SK-N-SH treated with all-trans-retinoic acid at 6 μM for 48 hours (cell line): ENCODE results near the gene RBMX.
"Not testable (repeated sequence)": the region's sequence is repeated elsewhere in the genome, so short reads cannot be mapped to it uniquely, and the experiment has no call there.

ENCODE experiments used
- ATAC-seq: fragments of 200-7000 bp; cut with Tn5 transposase; 3 replicates; pipeline ENCODE4 v1.9.1; 2020; ENCODE audit warnings: mild to moderate bottlenecking, moderate library complexity
- BACH2 ChIP-seq: fragments of 250-450 bp; sonication (Bioruptor Pico); IDR thresholded peaks from 2 replicates; pipeline ENCODE4 v1.9.0; 2021; ENCODE audit warnings: mild to moderate bottlenecking, borderline replicate concordance
- CREB5 ChIP-seq: fragments of 250-450 bp; sonication (Bioruptor Pico); IDR thresholded peaks from 2 replicates; pipeline ENCODE4 v1.5.1; 2020; ENCODE audit warnings: low read depth, mild to moderate bottlenecking, moderate library complexity
- CSDC2 ChIP-seq: fragments of 250-450 bp; sonication (Bioruptor Pico); IDR thresholded peaks from 2 replicates; pipeline ENCODE4 v1.5.0; 2020; ENCODE audit warnings: mild to moderate bottlenecking, moderate library complexity
- ESRRG ChIP-seq: fragments of 250-450 bp; sonication (Bioruptor Pico); IDR thresholded peaks from 2 replicates; pipeline ENCODE4 v1.6.1; 2021; ENCODE audit warnings: mild to moderate bottlenecking
- GLIS3 ChIP-seq: fragments of 250-450 bp; sonication (Bioruptor Pico); IDR thresholded peaks from 2 replicates; pipeline ENCODE4 v1.5.0; 2020; ENCODE audit warnings: mild to moderate bottlenecking, moderate library complexity
- ISL1 ChIP-seq: fragments of 250-450 bp; sonication (Bioruptor Pico); IDR thresholded peaks from 2 replicates; pipeline ENCODE4 v2.1.2; 2022; ENCODE audit warnings: mild to moderate bottlenecking, moderate library complexity
- OSR1 ChIP-seq: fragments of 250-450 bp; sonication (Bioruptor Pico); IDR thresholded peaks from 2 replicates; pipeline ENCODE4 v1.8.0; 2022; ENCODE audit warnings: moderate library complexity, mild to moderate bottlenecking, inconsistent platforms
- POU6F1 ChIP-seq: fragments of 250-450 bp; sonication (Bioruptor Pico); IDR thresholded peaks from 2 replicates; pipeline ENCODE4 v1.8.0; 2021; ENCODE audit warnings: low read depth, mild to moderate bottlenecking, moderate library complexity, borderline replicate concordance
- PPARA ChIP-seq: fragments of 250-450 bp; sonication (Bioruptor Pico); IDR thresholded peaks from 2 replicates; pipeline ENCODE4 v1.5.0; 2020; ENCODE audit warnings: mild to moderate bottlenecking, borderline replicate concordance
- RARB ChIP-seq: fragments of 250-450 bp; sonication (Bioruptor Pico); IDR thresholded peaks from 2 replicates; pipeline ENCODE4 v1.8.0; 2021; ENCODE audit warnings: mild to moderate bottlenecking, moderate library complexity
- SNAI2 ChIP-seq: fragments of 250-450 bp; sonication (Bioruptor Pico); IDR thresholded peaks from 2 replicates; pipeline ENCODE4 v1.5.0; 2020; ENCODE audit warnings: mild to moderate bottlenecking, moderate library complexity
- TOX ChIP-seq: fragments of 250-450 bp; sonication (Bioruptor Pico); IDR thresholded peaks from 2 replicates; pipeline ENCODE4 v1.8.0; 2021; ENCODE audit warnings: mild to moderate bottlenecking, moderate library complexity, borderline replicate concordance
- ZC3H10 ChIP-seq: fragments of 250-450 bp; sonication (Bioruptor Pico); IDR thresholded peaks from 2 replicates; pipeline ENCODE4 v1.5.1; 2021; ENCODE audit warnings: mild to moderate bottlenecking, moderate library complexity
- ZFP30 ChIP-seq: fragments of 450-650 bp; formaldehyde crosslinking; IDR thresholded peaks from 2 replicates; pipeline ENCODE4 v1.5.0; 2022; ENCODE audit warnings: mild to moderate bottlenecking, moderate library complexity
- ZNF565 ChIP-seq: fragments of 450-650 bp; formaldehyde crosslinking; conservative IDR thresholded peaks from 2 replicates; pipeline ENCODE4 v1.5.0; 2020; ENCODE audit warnings: low read depth, mild to moderate bottlenecking, moderate library complexity
- ZNF70 ChIP-seq: fragments of 450-650 bp; formaldehyde crosslinking; IDR thresholded peaks from 2 replicates; pipeline ENCODE4 v1.5.0; 2020; ENCODE audit warnings: mild to moderate bottlenecking, moderate library complexity
- ZNF8 ChIP-seq: fragments of 450-650 bp; formaldehyde crosslinking; IDR thresholded peaks from 2 replicates; pipeline ENCODE4 v1.5.0; 2020; ENCODE audit warnings: mild to moderate bottlenecking, moderate library complexity
- TF ChIP-seq, protein P1 (sequence below): fragments of 250-450 bp; sonication (Bioruptor Pico); IDR thresholded peaks from 2 replicates; pipeline ENCODE4 v1.5.1; 2021; ENCODE audit warnings: mild to moderate bottlenecking, moderate library complexity
- TF ChIP-seq, protein P2 (sequence below): fragments of 250-450 bp; sonication (Bioruptor Pico); IDR thresholded peaks from 2 replicates; pipeline ENCODE4 v1.5.0; 2020; ENCODE audit warnings: mild to moderate bottlenecking, moderate library complexity
- TF ChIP-seq, protein P3 (sequence below): fragments of 250-450 bp; sonication (Bioruptor Pico); IDR thresholded peaks from 2 replicates; pipeline ENCODE4 v1.8.0; 2020; ENCODE audit warnings: mild to moderate bottlenecking, moderate library complexity, borderline replicate concordance

The RBMX gene

DNA sequence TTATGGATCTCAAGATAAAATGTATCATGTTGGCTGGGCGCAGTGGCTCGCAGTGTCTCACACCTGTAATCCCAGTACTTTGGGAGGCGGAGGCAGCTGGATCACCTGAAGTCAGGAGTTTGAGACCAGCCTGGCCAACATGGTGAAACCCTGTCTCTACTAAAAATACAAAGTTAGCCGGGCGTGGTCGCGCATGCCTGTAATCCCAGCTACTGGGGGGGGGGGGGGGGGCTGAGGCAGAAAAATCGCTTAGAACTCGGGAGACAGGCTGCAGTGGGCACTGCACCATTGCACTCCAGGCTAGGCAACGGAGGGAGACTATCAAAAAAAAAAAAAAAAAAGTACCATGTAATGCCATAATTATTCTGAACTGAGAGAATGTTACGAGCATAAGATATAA, 2.1 kb downstream of the RBMX start:
- TF ChIP-seq ZFP30 (CRISPR knock-in tag): no peak
- no peak for TF ChIP-seq ZC3H10
- TF ChIP-seq ZNF70: no peak
- no peak for TF ChIP-seq GLIS3 (CRISPR knock-in tag)
- no peak for ATAC-seq

GRCh38 chrX:136874114-136874513, 6.4 kb downstream of the RBMX start:
- ATAC-seq: not testable (repeated sequence)

- ATAC-seq: not testable (repeated sequence)
Observed at GRCh38 chrX:136873210-136873609, 7.3 kb downstream of the RBMX start.

GRCh38 chrX:136872091-136872700, 8.3 kb downstream of the RBMX start:
- TF ChIP-seq POU6F1 (no peak), TOX (no peak), ZFP30 (CRISPR knock-in tag) (no peak), ESRRG (CRISPR knock-in tag) (no peak), BACH2 (CRISPR knock-in tag) (no peak), ZC3H10 (no peak), RARB (no peak), SNAI2 (CRISPR knock-in tag) (no peak), CREB5 (CRISPR knock-in tag) (no peak), ZNF70 (no peak), OSR1 (CRISPR knock-in tag) (no peak)
- TF ChIP-seq, protein P1, sequence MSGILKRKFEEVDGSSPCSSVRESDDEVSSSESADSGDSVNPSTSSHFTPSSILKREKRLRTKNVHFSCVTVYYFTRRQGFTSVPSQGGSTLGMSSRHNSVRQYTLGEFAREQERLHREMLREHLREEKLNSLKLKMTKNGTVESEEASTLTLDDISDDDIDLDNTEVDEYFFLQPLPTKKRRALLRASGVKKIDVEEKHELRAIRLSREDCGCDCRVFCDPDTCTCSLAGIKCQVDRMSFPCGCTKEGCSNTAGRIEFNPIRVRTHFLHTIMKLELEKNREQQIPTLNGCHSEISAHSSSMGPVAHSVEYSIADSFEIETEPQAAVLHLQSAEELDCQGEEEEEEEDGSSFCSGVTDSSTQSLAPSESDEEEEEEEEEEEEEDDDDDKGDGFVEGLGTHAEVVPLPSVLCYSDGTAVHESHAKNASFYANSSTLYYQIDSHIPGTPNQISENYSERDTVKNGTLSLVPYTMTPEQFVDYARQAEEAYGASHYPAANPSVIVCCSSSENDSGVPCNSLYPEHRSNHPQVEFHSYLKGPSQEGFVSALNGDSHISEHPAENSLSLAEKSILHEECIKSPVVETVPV (CRISPR knock-in tag): no peak
- ATAC-seq: no peak

- TF ChIP-seq TOX (no peak), GLIS3 (CRISPR knock-in tag) (no peak), BACH2 (CRISPR knock-in tag) (no peak), ZNF8 (no peak), ESRRG (CRISPR knock-in tag) (no peak), ZFP30 (CRISPR knock-in tag) (no peak), ZNF565 (CRISPR knock-in tag) (no peak), OSR1 (CRISPR knock-in tag) (no peak), PPARA (CRISPR knock-in tag) (no peak), POU6F1 (no peak), SNAI2 (CRISPR knock-in tag) (no peak), RARB (no peak), CSDC2 (no peak), ISL1 (CRISPR knock-in tag) (no peak)
- TF ChIP-seq, protein P1 (CRISPR knock-in tag): no peak
- TF ChIP-seq, protein P2, sequence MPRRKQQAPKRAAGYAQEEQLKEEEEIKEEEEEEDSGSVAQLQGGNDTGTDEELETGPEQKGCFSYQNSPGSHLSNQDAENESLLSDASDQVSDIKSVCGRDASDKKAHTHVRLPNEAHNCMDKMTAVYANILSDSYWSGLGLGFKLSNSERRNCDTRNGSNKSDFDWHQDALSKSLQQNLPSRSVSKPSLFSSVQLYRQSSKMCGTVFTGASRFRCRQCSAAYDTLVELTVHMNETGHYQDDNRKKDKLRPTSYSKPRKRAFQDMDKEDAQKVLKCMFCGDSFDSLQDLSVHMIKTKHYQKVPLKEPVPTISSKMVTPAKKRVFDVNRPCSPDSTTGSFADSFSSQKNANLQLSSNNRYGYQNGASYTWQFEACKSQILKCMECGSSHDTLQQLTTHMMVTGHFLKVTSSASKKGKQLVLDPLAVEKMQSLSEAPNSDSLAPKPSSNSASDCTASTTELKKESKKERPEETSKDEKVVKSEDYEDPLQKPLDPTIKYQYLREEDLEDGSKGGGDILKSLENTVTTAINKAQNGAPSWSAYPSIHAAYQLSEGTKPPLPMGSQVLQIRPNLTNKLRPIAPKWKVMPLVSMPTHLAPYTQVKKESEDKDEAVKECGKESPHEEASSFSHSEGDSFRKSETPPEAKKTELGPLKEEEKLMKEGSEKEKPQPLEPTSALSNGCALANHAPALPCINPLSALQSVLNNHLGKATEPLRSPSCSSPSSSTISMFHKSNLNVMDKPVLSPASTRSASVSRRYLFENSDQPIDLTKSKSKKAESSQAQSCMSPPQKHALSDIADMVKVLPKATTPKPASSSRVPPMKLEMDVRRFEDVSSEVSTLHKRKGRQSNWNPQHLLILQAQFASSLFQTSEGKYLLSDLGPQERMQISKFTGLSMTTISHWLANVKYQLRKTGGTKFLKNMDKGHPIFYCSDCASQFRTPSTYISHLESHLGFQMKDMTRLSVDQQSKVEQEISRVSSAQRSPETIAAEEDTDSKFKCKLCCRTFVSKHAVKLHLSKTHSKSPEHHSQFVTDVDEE (CRISPR knock-in tag): no peak
- TF ChIP-seq, protein P3, sequence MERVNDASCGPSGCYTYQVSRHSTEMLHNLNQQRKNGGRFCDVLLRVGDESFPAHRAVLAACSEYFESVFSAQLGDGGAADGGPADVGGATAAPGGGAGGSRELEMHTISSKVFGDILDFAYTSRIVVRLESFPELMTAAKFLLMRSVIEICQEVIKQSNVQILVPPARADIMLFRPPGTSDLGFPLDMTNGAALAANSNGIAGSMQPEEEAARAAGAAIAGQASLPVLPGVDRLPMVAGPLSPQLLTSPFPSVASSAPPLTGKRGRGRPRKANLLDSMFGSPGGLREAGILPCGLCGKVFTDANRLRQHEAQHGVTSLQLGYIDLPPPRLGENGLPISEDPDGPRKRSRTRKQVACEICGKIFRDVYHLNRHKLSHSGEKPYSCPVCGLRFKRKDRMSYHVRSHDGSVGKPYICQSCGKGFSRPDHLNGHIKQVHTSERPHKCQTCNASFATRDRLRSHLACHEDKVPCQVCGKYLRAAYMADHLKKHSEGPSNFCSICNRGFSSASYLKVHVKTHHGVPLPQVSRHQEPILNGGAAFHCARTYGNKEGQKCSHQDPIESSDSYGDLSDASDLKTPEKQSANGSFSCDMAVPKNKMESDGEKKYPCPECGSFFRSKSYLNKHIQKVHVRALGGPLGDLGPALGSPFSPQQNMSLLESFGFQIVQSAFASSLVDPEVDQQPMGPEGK (CRISPR knock-in tag): no peak
- TF ChIP-seq, all 23 proteins: peak for 0
- no peak for ATAC-seq
Observed at GRCh38 chrX:136870064-136870463, 10.5 kb downstream of the RBMX start.
